PC-3 (cell line): ENCODE data around the gene DYRK3. TPM values are rescaled to one million over a fixed set of nuclear protein-coding genes. Genes with fewer than 3 reads are reported as not detected.

Experiments
- ATAC-seq: fragments of 200-7000 bp; cut with Tn5 transposase; 2 replicates; pipeline ENCODE4 v1.9.1; 2020; ENCODE audit warnings: mild to moderate bottlenecking, moderate library complexity
- BruUV-seq: library from RNA; stranded (reverse); fragments of 400-500 nt; replicated peaks from 2 replicates; lab custom pipeline; 2021; lab: Mats Ljungman, UMichigan
- CTCF ChIA-PET: fragments of 300-600 bp; sonication (Branson Sonifier 250); formaldehyde crosslinking; loops from one replicate; lab custom pipeline; 2022; ENCODE audit warnings: antibody characterized with exemption; lab: Charles Lee
- POLR2A ChIA-PET: fragments of 300-600 bp; sonication (Branson Sonifier 250); formaldehyde crosslinking; loops from one replicate; lab custom pipeline; 2022; ENCODE audit warnings: antibody characterized with exemption; ENCODE audit not compliant: unreplicated experiment; lab: Charles Lee
- DNase-seq: peaks from one replicate; pipeline ENCODE4 v3.0.0-alpha.2; 2015
- H2AFZ ChIP-seq: fragments of 300-600 bp; sonication (generic); 2 replicates; pipeline ENCODE4 v1.6.0; 2016; ENCODE audit warnings: antibody characterized with exemption, low read length
- H3F3A ChIP-seq: fragments of 300-600 bp; sonication (generic); one replicate; pipeline ENCODE4 v1.6.0; 2017; ENCODE audit warnings: antibody characterized with exemption, low read length, control low read depth, mild to moderate bottlenecking; ENCODE audit not compliant: unreplicated experiment
- H3K27ac ChIP-seq: fragments of 300-600 bp; sonication (generic); 2 replicates; pipeline ENCODE4 v1.5.1; 2016; ENCODE audit warnings: mild to moderate bottlenecking, low read length
- H3K27me3 ChIP-seq: fragments of 300-600 bp; sonication (generic); 2 replicates; pipeline ENCODE4 v1.6.1; 2016; ENCODE audit warnings: low read length, mixed read lengths
- H3K36me3 ChIP-seq: fragments of 300-600 bp; sonication (generic); 2 replicates; pipeline ENCODE4 v1.6.1; 2016; ENCODE audit warnings: low read depth, mixed run types, low read length, mixed read lengths
- H3K4me1 ChIP-seq: fragments of 300-600 bp; sonication (generic); 2 replicates; pipeline ENCODE4 v1.5.1; 2016; ENCODE audit warnings: low read length; ENCODE audit not compliant: insufficient read depth
- H3K4me2 ChIP-seq: fragments of 300-600 bp; sonication (generic); 2 replicates; pipeline ENCODE4 v1.6.0; 2016; ENCODE audit warnings: low read length
- H3K4me3 ChIP-seq: fragments of 300-600 bp; sonication (generic); 2 replicates; pipeline ENCODE4 v1.5.1; 2016; ENCODE audit warnings: mild to moderate bottlenecking, low read length, mixed read lengths
- H3K79me2 ChIP-seq: fragments of 300-600 bp; sonication (generic); 2 replicates; pipeline ENCODE4 v1.6.1; 2017; ENCODE audit warnings: low read length, mixed read lengths
- H3K9ac ChIP-seq: fragments of 300-600 bp; sonication (generic); 2 replicates; pipeline ENCODE4 v1.6.0; 2016; ENCODE audit warnings: mild to moderate bottlenecking, low read length
- H3K9me2 ChIP-seq: fragments of 300-600 bp; sonication (generic); replicated peaks from 2 replicates; pipeline ENCODE4 v1.6.1; 2016; ENCODE audit warnings: mixed run types, low read length, mixed read lengths
- H3K9me3 ChIP-seq: fragments of 300-600 bp; sonication (generic); 2 replicates; pipeline ENCODE4 v1.6.1; 2016; ENCODE audit warnings: low read length, mixed read lengths
- H4K20me1 ChIP-seq: fragments of 300-600 bp; sonication (generic); 2 replicates; pipeline ENCODE4 v1.6.1; 2016; ENCODE audit warnings: low read length, mixed read lengths
- CTCF ChIP-seq: fragments of 300-600 bp; sonication (generic); conservative IDR thresholded peaks from 2 replicates; pipeline ENCODE4 v1.5.1; 2017; ENCODE audit warnings: antibody characterized with exemption, low read depth, mild to moderate bottlenecking, low read length
- EZH2 ChIP-seq: fragments of 300-600 bp; sonication (generic); IDR thresholded peaks from one replicate; pipeline ENCODE4 v1.6.1; 2017; ENCODE audit warnings: antibody characterized with exemption, mild to moderate bottlenecking, low read length; ENCODE audit not compliant: unreplicated experiment
- EZH2phosphoT487 ChIP-seq: fragments of 300-600 bp; sonication (generic); IDR thresholded peaks from 2 replicates; pipeline ENCODE4 v1.6.1; 2018; ENCODE audit warnings: mild to moderate bottlenecking, antibody characterized with exemption, low read length, borderline replicate concordance
- intact Hi-C: fragments of 100-400 bp; cut with micrococcal nuclease; formaldehyde crosslinking; loops from 2 replicates; pipeline ENCODE4 v1.9.0; 2023
- total RNA-seq: library from RNA; depleted of rRNA; stranded (reverse); fragments of >200 nt; gene quantifications from 2 replicates; pipeline ENCODE4 v1.2.3, GENCODE V29; 2014

The DYRK3 gene
- total RNA-seq, 1 experiment from 2014 or later, result 12.1 TPM

DNA sequence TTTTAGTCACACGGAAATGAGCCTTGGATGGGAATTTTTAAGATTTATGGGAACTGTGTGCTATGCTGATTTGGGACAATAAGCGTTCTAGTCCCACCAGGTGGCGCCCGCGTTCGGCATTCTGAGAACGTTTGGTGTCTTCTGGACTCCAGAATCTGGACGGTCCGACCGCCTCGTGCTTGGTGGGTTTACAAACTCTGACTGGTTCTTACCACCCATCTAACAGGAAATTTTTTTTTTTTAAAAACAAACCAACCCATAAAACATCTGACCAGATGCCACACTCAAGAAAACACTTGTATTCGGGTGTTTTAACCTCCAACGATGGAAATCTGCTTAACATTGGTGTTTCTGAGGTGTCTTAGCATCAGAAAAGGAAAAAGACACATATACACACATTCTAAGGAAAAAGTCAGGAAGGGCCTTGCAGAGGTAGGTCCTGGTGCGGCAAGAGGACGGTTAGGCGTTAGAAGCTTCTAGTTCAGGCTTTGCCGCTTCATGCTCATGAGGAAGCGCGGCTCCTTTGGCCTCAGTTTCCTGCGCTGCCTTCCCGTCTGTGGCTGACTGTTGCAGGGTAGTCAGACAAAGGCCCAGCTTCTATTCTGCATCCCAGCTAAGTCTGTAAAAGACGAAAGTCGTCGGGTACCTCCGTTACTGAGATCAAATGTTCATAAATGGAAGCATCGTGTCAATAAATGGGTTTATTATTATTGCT lies 814 bp upstream of the DYRK3 start:
- CTCF ChIA-PET, result interaction anchor here (0.6 to 4.8 kb wide), 7 partner anchors 22 to 1273 kb away, joined by 3 to 71 read pairs (median 4); partner anchors contain the start of gene EIF2D
- H4K20me1 ChIP-seq, result no peaks in the 10 kb centered on the region
- peak; percentile 100 for DNase-seq
- H3K4me1 ChIP-seq, result peaks cover 21% of the 10 kb centered on the region
- H3K4me3 ChIP-seq, result peak overlapping the region; percentile 85
- H3K9me3 ChIP-seq, result no peaks in the 10 kb centered on the region
- H3K36me3 ChIP-seq, result no peaks in the 10 kb centered on the region
- peak overlapping the region; percentile 89 for H3K4me2 ChIP-seq
- POLR2A ChIA-PET, result interaction anchor here (0.5 to 1.2 kb wide), 10 partner anchors 18 to 400 kb away, joined by 3 to 9 read pairs (median 4); partner anchors contain the start of genes C1orf116 and EIF2D
- peak overlapping the region; percentile 95 for H2AFZ ChIP-seq
- BruUV-seq, result TSS peak; percentile 99
- peak; percentile 48 for ATAC-seq
- H3K9me2 ChIP-seq, result no peaks in the 10 kb centered on the region
- peak overlapping the region; percentile 54 for H3K27ac ChIP-seq
- no peak for TF ChIP-seq EZH2phosphoT487
- TF ChIP-seq EZH2, result no peak
- TF ChIP-seq CTCF, result peak; percentile 99
- intact Hi-C loops, result loop anchor here (1.0 to 10.0 kb wide), 9 partner anchors 22 to 420 kb away; partner anchors contain the start of genes EIF2D, MAPKAPK2, PFKFB2 and YOD1
- H3K27me3 ChIP-seq, result no peaks in the 10 kb centered on the region
- H3K79me2 ChIP-seq, result 0 out of 2 replicates have a peak, but pooled peaks cover 3% of the 10 kb centered on the region
- H3K9ac ChIP-seq, result peak overlapping the region; percentile 71
- H3F3A ChIP-seq, result no peaks in the 10 kb centered on the region

DNA sequence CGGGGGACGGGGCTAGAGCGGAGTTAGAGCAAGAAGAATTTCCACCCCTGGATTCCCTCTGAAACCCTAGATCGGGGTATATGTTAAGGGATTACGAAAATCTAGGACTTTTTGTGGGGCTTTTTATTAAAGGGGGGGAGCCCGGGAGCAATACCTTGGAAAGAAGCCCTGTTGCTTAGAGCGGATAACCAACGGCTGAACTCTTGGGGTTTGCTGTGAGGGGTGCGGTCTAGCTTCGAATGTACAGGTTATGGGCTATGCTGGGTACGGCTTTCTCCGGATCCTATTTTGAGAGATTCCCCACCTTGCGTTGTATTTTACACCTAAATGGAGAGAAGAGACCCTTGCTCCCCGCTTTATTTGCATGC lies 626 bp downstream of the DYRK3 start:
- Histone ChIP-seq H3K27me3 (no peaks in the 10 kb centered on the region), H3K9me3 (no peaks in the 10 kb centered on the region), H3K9ac (peak overlapping the region; percentile 71), H3K9me2 (no peaks in the 10 kb centered on the region), H3K4me3 (peak overlapping the region; percentile 85), H3K27ac (no peak overlapping the region), H2AFZ (peak overlapping the region; percentile 95), H3K4me2 (peak overlapping the region; percentile 89), H3K36me3 (no peaks in the 10 kb centered on the region), H3K79me2 (0 out of 2 replicates have a peak, but pooled peaks cover 3% of the 10 kb centered on the region), H4K20me1 (no peaks in the 10 kb centered on the region), H3K4me1 (peaks cover 21% of the 10 kb centered on the region), H3F3A (no peaks in the 10 kb centered on the region)
- ChIA-PET CTCF (interaction anchor here (0.6 to 4.8 kb wide), 4 partner anchors 24 to 157 kb away, joined by 3 to 71 read pairs (median 6); partner anchors contain the start of gene EIF2D), POLR2A (interaction anchor here (0.6 to 1.2 kb wide), 6 partner anchors 12 to 396 kb away, joined by 3 to 18 read pairs (median 4); partner anchors contain the start of gene C1orf116)
- no TSS peak for BruUV-seq
- no peak for DNase-seq
- TF ChIP-seq EZH2phosphoT487 (no peak), EZH2 (no peak), CTCF (no peak)
- peak; percentile 3 for ATAC-seq
- intact Hi-C loops, result loop anchor here (2.0 to 10.0 kb wide), 6 partner anchors 23 to 419 kb away; partner anchors contain the start of genes EIF2D, PFKFB2 and YOD1
